T-helper 2 cell (primary cell): ENCODE measurements around the gene PTPRN2.

ENCODE experiments used
- DNase-seq, 5 experiments: peaks; one replicate each; pipeline versions ENCODE4 v3.0.0 to v3.0.0-alpha.2; 2012 to 2022

The PTPRN2 gene

DNA sequence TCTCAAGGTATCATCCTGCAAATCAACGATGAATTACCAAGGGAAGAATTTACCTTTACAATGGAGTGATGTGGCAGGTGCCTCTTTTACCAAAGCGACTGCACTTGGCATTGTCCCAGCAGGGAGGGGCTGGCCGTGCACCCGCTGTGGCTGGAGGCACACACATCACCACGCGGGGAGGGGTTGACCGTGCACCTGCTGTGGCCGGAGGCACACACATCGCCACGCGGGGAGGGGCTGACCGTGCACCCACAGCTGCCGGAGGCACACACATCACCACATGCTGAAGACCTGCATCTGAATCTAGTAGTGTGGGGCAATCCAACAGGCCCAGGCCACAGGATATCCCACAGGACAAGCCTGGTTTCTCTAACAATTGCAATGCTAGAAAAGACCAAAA, 757.3 kb downstream of the PTPRN2 start:
- DNase-seq = no peak

DNA sequence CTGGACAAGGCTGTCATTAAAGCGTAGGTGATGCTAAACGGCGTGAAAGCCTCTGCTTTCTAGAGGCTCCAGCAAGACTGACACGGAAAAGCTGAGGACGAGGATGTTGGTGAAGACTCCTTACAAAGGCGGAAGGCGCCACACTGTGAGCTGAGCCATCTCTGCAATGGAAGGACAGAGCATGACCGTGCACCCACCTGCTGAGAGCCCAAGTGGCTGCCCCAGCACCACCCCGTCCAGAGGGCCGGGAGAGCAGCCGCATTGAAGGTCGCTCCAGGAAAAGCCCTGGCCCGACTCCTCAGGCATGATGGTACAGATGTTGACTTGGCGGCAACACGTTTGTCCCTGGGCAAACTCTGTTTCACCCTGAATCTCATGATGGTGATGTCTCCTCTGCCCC, 758.1 kb downstream of the PTPRN2 start:
- DNase-seq = no peak

DNA sequence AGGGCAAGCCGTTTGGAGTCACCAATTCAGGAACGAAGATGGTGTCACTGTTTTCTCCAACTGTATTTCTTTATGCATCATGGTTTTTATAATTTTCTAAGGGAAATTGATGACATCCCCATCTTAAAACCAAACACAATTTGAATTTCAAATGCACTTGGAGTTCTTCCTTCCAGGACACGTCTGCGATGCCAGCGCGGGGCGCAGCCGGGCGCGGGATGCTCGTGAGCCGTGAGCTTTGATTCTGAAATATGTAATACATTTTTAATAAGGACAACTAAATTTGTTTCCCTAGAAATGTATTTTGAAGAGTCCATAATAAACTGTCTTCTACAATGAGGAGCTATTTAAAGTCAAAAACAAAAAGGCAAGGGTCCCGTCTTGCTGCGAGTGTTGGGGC, 758.7 kb downstream of the PTPRN2 start:
- DNase-seq = no peak

DNA sequence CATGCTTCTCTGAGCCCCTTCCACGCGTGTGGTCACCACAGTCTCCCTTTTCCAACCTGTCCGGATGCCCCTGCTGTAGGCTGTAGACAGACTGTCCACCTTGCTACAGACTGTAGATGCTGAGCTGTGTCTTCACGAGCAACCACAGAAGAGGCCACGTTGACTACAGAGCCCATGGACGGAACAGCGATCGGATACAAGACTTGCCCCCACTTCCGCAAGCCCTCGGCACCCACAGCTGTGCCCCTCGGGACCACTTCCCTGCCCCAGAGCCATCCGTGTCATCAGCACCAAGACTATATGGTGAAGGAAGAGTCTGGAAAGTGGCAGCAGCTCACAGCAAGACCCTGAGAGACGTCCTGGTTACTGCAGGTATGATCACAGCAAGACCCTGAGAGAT, 759.4 kb downstream of the PTPRN2 start:
- DNase-seq = no peak

DNA sequence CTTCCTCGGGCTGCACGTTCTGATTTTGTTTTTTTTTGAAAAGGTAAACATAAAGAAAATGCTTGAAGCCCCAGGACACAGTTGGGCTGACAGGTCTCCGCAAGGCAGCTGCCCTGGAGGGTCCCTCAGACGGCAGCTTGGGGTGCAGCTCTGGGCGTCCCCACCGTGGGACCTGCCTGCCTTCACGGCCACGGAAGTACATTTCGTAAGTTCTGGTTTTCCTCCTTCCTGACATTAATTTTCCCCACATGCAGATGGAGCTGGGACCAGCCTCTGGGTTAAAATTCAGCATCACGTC, 759.8 kb downstream of the PTPRN2 start:
- DNase-seq = no peak

DNA sequence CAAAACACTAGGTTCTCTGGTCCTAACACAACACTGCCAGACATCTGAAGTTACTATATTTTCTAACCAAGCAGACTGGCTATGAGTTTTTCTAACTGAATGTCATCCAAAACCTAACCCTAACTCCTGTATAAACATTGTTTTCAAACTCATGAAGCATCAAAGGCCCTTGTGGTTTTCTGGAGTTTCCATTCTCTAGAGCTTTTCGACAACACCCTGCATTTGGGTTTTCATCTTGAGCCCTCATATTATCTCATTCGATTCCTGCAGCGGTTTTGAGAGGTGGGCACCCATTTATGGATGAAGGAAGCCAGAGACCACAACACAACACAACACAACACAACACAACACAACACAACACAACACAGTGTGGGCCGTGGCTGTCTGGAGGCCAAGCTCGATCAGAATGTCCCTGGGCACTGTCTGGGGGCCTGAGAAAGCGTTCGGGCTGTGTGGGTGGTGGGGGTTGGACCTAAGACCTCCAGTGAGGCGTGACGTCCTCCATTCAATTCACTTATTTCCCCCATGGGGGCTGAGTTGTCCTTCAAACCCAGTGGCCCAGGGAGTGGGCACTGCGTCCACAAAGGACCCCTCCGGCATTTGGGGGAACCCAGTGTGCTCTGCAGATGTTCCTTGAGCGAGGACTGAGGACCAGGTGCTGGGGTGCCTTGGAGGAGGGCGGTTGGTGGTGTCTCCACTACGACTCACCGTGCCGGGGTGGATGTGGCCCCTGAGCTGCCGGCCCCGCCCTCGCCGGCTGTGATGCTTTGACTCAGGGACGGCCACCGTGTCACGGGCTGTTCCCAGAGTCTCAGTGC, 760.4 kb downstream of the PTPRN2 start:
- DNase-seq = peak in 1 of 5 experiments; percentile 49

DNA sequence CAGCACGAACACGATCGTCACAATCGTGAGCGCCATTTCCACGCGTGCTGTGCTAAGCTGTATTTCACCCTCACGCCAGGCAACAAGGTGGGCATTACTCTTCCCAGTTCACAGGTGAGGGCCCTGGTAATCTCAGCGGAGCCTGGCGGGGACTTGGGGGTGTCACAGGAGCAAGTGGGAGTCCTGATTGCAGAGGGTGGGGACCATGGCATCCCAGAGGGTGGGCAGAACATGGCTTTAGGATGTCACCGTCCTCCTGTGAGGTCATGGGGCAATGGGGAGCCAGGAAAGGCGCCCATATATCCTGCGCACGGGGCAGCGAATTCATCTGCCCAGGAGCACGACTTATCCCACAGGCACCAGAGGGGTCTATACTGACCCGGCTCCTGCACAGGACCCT, 761.1 kb downstream of the PTPRN2 start:
- no peak for DNase-seq

DNA sequence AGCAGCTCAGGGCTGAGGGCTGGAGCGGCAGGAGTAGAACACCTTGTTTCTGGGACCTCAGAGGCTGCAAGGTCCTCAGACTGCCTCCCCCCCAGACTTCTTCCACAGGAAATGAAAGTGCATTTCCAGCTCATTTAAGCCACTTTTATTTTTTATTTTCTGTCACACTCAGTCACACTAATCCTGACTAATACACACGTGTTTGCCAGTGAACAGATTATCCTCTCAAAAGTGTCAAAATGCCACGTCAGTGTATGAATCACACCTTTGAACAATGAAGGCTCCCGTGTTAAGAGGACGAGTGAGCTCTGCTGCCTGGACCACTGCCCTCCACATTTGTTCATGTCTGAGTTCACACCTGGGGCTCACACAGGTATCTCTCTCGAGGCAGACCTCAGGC, 762.3 kb downstream of the PTPRN2 start:
- no peak for DNase-seq

DNA sequence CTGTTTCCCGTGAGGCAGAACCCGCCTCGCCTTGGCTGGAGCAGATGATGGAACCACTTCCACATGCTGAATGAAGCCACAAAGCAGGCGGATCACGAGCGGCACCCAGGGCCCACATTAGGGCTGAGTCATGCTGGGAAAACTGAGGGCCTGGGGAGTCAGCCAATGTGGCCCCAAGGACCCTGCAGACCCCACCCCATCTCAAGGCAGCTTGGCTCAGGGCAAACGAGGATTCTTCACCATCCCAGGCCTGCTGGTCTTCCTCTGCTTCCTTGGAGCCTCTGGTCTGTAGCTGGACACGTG, 762.9 kb downstream of the PTPRN2 start:
- no peak for DNase-seq

DNA sequence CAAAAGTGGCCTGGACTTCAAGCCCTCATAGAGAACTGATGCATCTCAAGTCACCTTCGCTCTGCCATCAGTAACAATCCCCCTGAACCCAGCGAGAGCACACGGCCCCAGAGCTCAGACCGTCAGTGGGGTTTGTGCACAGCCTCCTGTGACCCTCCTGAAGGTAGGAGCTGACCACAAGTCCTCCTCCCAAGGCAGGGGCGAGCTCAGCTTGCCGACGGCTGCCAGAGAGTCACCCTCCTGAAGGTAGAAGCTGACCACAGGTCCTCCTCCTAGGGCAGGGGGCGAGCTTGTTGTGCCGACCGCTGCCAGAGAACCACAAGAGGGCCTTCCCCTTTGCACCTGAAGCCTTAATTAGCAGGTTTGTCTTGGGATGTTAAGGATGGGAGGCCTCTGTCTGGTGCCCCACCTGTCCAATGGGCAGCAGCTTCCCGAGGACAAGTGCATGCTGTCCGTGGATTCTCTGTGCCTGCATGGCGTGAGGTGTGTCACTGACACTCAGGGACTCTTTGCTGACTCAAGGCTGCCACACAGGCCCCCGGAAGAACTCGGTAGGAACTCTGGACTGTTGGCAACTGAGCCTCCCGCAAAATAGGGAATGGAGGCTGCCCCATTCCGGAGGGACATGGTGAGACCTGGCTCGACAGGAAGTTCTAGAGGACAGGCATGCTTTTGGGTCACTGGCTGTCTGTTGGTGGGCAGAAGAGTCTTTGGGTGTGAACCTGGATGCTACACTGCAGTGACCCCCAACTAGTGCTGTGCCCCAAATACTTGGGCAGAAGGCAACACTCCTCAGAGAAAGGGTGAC, 763.4 kb downstream of the PTPRN2 start:
- DNase-seq = no peak

DNA sequence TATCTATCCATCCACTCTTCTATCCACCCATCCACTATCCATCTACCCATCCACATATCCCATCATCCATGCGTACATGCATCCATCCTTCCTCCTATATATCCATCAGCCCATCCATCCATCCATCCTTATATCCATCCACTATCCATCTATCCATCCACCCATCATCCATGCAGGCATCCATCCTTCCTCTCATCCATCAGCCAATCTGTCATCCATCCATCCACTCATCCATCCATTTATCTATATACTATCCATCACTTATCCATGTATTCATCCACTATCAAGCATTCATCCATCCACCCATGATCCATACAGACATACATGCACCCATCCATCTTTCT, 765.0 kb downstream of the PTPRN2 start:
- no peak for DNase-seq

DNA sequence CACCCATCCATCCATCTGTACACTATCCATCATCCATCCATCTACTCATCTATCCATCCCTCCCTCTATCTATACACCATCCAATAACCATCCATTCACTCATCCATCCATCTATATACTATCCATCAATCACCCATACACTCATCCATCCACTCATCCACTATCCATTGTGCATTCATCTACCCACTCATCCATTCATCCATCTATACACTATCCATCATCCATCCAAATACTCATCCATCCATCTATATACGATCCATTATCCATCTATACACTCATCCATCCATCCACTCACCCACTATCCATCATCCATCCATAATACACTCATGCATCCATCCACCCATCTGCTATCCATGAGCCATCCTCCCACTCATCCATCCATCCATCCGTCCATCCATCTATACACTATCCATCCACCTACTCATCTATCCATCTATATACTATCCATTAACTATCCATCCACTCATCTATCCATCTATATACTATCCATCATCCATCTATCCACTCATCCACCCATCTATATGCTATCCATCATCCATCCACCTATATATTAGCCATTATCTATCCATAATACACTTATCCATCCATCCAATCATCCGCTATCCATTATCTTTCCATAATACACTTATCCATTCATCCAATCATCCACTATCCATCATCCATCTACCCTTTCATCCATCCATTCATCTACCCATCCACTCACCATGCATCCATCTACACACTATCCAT, 765.5 kb downstream of the PTPRN2 start:
- no peak for DNase-seq

DNA sequence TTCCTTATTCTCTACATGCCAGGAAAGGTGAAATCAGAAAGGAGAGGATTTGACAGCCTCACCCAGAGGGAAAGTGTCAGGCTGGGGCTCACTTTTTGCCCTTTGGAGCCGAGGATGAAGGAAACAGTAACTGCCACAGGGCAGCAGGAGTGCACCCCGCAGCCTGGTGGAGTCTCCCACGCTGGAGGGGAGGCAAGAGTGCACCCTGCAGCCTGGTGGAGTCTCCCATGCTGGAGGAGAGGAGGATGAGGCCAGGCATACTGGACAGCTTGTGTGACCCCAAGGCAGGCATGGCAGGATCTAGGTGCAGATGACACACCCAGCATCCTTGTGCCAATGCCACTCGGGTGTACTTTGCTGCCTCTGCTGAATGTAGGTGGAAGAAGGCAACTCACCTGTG, 766.8 kb downstream of the PTPRN2 start:
- DNase-seq = no peak

DNA sequence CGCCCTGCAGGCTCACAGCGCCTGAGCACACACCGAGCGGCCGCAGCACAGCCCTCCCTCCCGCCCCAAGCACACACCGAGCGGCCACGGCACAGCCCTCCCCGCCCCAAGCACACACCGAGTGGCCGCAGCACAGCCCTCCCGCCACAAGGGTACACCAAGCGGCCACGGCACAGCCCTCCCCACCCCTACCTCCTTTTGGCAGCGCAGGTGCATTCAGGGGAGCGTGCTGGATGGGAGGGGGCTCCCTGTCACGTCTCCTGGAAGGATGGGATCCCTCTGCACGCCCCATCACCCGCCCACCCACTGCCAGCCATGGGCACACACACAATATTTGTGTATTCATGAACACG, 768.2 kb downstream of the PTPRN2 start:
- no peak for DNase-seq

DNA sequence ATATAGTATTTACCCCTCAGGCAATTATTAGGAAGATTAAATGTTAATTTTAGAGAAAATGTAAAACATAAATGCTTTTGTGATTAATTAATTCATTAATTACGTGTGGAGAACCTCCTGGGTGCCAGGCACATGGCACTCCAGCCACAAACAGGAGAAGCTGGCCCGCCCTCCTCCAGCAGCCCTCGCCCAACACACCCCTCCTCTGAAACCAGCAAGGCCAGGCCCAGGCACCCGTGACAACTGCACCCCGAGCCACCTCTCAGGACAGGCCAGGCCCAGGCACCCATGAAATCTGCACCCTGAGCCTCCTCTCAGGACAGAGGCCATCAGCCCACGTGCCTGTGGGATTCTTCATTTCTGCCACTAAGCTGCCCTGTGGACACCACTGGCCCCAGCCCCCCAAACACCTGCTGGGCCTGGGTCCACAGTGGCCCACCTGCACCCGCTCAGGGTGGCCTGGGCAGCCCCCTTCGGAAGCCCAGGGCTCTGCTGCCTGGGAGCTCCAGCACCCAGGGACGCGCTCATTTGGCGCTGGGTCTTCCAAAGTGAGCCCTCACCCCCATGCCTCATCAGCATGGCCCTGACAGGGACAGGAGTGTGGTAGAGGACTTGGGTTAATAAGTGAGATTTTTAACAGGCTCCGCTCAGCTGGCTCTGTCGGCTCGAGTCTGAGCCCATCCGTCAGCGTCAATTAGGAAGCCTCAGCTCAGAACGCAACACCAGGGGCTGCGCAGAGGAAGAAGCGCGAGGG, 768.7 kb downstream of the PTPRN2 start:
- no peak for DNase-seq

DNA sequence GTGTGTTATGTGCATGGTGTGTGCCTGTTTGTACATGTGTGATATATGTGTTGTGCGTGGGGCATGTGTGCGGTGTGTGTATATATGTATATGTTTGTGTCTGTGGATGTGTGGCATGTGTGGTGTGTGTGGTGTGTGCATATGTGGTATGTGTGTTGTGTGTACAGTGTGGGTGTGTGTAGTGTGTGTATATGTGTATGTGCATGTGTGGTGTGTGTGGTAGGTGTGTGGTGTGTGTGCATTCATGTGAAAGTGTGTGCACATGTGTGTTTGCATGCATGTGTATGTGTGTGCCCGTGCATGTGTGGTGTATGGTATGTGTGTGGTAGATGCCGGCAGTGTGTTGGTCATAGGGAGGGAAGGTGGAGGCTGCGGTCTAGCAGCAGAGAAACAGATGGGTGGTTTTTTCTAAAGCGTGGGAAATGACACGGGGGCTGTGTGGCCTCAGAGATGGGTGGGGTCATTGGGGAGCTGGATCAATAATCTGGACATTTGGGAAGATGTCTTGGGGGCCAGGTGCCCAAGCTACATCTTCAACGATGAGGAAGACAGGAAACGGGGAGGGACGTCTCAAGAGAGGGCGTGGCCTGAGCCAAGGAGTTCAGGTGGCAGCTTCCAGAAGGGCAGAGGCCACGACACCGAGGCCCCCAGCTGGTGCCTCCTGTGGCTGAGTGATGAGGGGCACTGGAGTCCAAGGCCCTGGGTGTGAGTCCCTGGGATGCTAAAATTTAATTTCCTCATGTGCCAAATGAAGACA, 769.5 kb downstream of the PTPRN2 start:
- DNase-seq = no peak

DNA sequence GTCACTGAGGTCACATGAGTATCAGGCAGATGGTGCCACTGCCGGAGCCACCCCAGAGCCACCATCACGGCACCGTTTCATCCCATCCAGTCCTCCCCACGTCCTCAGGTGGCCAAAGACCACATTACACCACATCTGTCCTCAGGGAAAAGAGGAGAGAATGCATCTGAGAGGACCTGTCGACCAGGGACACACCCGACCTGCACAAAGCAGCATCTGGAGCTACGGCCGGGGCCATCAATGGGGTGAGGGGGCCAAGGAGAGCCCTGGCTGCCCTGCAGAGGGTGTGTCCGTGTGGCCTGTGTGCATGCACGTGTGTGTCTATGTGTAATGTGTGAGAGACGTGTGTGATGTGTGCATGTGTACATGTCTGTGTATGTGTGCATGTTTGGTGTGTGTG, 770.2 kb downstream of the PTPRN2 start:
- no peak for DNase-seq

DNA sequence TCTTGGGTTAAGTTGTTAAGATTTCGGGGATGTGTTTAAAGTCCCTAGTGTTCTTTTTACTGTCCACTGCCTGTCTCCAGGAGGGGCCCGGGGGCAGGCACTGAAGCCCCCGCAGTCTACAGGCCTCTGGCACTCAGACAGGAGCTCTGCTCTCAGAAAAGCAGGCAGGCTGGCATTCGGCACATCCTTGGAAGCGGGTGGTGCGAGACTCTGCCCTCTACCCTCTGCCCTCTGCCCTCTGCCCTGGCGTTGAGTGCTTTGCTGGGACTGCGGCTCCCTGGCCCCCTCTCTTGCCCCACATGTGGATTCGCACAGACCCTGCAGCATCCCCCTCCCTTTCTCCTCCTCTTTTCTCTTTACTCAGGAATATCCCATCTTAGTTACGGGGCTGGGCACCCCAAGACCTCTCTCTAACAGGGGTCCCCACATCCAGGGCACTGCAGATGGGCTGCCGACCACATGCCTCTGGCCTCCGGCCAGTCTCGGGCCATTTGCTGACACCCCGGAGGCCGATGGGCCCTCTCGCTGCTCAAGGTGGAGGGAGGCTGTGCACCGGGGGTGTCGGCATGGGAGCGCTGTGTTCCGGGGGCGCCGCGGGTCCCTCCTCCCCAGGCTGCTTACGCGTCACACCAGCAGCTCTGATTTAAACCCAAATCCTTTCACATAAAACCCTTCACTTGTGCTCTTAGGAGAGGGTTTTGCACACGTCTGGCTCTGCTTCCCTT, 770.9 kb downstream of the PTPRN2 start:
- DNase-seq = no peak

DNA sequence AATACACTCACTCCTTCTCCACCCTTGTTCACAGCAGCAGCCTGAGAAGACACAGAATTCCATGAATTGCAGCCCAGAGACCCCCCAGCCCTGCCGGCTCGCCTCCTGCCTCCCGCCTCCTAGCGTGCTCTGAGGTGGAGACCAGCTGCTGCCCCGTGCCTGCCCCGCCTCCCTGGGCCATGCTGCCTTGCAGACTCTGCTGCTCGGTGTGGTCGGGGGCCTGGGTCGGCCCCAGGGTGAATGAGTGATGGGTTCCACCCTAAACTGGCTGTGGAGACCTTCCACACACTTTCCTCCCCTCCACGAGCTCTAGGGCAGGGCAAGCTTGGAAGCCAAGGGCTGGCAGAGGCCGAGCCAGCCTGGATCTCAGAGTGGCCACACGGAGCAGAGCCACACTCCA, 771.5 kb downstream of the PTPRN2 start:
- no peak for DNase-seq

DNA sequence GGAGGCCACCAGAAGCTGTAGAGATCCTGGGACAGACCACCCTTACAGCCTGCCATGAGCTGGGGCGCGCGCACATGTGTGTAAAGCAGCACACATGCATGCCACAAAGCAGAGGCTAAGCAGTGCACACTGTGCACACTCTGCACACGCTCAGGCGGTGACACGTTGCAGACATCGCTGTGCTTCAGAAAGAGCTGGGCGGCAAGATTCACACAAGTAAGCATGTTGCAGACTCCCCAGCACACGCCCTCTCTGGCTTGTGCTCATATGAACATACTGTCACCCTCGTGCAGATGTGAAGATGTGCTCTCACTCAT, 772.0 kb downstream of the PTPRN2 start:
- no peak for DNase-seq

DNA sequence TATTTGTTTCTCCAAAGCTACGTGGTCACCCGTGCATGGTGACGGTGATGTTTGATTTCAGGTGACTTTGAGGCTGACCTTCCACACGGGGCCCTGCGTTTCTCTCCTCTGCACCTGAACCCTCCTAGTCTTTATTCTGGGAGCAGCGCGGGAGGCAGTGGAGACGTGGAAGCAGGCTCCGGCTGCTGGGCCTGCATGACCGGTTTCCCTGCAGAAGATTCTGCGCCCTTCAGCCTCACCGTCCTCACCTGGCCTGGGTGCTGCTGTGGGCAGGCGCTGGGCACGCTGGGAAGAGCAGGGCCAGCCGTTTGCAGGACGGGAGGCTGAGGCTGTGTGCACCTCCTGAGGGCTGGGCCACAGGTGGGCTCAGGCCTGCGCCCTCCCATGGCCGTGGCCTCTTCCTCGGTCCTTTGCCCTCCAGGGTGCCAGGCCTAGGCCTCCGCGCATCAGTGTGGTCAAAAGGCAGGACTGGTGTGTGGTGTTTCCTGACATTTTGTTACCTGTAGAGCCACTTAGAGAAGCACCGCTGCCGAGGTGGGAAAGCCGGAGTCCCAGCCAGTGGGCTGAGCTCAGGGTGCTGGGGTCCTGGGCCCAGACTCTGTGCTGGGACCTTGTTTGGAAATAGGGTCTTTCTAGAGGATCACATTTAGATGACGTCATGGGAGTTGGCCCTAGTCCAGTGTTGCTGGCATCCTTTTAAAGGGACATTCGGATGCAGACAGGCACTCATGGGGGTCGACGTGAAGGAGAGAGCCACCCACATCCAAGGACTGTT, 772.5 kb downstream of the PTPRN2 start:
- no peak for DNase-seq
